ENCODE results near the gene UBA5. TPM values are rescaled to one million over a fixed set of nuclear protein-coding genes. Genes with fewer than 3 reads are reported as not detected.

The UBA5 gene
- total RNA-seq, 1 donor from 2014 or later, result 38.2 TPM

DNA sequence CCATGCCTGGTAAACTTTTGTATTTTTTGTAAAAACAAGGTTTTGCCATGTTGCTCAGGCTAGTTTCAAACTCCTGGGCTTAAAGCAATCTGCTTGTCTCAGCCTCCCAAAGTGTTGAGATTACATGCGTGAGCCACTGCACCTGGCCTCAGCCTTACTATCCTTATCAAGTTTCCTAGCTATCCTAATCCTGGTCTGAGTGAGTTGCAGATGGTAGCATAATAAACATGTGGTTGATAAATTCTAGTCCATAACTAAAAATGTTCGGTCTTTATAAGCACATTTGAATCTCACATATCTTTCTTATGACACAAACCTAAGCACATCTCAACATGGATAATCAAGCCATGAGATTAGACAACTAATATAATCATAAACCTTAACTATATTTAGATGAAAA lies 43.6 kb downstream of the UBA5 start:
- H3K36me3 Mint-ChIP-seq (ENCODE audit: low read depth), result peaks cover 33% of the 10 kb centered on the region
- H3K4me1 Mint-ChIP-seq (ENCODE audit: low read depth), result no peaks in the 10 kb centered on the region
- H3K4me3 Mint-ChIP-seq (ENCODE audit: unreplicated experiment), result no peak overlapping the region
- no peak overlapping the region for H3K27ac Mint-ChIP-seq (ENCODE audit: unreplicated experiment)
- peaks cover under 1% of the 10 kb centered on the region for H3K9me3 Mint-ChIP-seq (ENCODE audit: low read depth)
- no peak for DNase-seq (ENCODE audit: low spot score)
- TF ChIP-seq, protein P1, sequence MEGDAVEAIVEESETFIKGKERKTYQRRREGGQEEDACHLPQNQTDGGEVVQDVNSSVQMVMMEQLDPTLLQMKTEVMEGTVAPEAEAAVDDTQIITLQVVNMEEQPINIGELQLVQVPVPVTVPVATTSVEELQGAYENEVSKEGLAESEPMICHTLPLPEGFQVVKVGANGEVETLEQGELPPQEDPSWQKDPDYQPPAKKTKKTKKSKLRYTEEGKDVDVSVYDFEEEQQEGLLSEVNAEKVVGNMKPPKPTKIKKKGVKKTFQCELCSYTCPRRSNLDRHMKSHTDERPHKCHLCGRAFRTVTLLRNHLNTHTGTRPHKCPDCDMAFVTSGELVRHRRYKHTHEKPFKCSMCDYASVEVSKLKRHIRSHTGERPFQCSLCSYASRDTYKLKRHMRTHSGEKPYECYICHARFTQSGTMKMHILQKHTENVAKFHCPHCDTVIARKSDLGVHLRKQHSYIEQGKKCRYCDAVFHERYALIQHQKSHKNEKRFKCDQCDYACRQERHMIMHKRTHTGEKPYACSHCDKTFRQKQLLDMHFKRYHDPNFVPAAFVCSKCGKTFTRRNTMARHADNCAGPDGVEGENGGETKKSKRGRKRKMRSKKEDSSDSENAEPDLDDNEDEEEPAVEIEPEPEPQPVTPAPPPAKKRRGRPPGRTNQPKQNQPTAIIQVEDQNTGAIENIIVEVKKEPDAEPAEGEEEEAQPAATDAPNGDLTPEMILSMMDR (IDR thresholded peaks at IDR 0.05), result no peak
- H3K27me3 Mint-ChIP-seq (ENCODE audit: low read depth), result no peaks in the 10 kb centered on the region

DNA sequence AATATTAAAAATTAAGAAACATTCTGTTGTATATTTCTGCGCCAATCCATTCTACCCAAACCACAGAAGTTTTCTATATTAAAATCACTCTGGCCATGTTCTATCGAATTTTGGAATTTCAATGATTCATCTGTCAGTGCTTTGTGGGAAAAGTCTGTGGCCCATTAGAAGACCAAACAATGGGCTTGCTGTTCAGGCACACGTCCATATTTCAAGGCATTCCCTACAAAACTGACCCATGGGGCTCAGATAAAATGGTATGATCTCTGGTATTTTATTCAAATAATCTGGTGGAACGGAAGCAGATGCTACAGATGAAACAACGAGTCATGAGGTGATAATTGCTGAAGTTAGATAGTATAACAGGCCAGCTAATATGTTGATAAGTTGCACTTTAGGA lies 49.6 kb downstream of the UBA5 start:
- Mint-ChIP-seq H3K36me3 (ENCODE audit: low read depth) (peaks cover 37% of the 10 kb centered on the region), H3K27ac (ENCODE audit: unreplicated experiment) (no peak overlapping the region), H3K9me3 (ENCODE audit: low read depth) (peaks cover 2% of the 10 kb centered on the region), H3K4me3 (ENCODE audit: unreplicated experiment) (no peak overlapping the region), H3K4me1 (ENCODE audit: low read depth) (no peaks in the 10 kb centered on the region), H3K27me3 (ENCODE audit: low read depth) (no peaks in the 10 kb centered on the region)
- DNase-seq (ENCODE audit: low spot score), result no peak
- TF ChIP-seq, protein P1 (IDR thresholded peaks at IDR 0.05), result no peak

DNA sequence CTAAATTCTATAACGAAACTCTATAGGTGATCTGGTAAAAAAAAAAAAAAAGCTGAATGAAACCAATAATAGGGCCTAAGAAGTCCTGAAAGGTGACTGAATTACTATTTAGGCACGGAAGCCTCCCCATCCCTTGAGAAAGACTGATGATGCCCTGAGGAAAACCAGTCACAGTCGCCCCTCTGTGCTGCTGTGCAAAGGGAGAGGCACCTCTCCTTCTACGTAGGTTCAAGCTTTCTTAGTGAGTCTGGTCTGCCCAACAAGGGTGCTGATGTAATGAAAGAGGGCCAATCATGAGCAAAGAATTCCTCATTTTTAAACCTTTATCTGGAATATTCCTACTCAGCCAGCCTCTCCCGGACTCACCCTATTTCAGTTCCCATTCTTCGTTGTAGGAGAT lies 50.2 kb downstream of the UBA5 start:
- Mint-ChIP-seq H3K27me3 (ENCODE audit: low read depth) (no peaks in the 10 kb centered on the region), H3K4me3 (ENCODE audit: unreplicated experiment) (no peak overlapping the region), H3K4me1 (ENCODE audit: low read depth) (no peaks in the 10 kb centered on the region), H3K36me3 (ENCODE audit: low read depth) (peaks cover 37% of the 10 kb centered on the region), H3K9me3 (ENCODE audit: low read depth) (peaks cover 2% of the 10 kb centered on the region), H3K27ac (ENCODE audit: unreplicated experiment) (no peak overlapping the region)
- DNase-seq (ENCODE audit: low spot score), result no peak
- TF ChIP-seq, protein P1 (IDR thresholded peaks at IDR 0.05), result no peak

DNA sequence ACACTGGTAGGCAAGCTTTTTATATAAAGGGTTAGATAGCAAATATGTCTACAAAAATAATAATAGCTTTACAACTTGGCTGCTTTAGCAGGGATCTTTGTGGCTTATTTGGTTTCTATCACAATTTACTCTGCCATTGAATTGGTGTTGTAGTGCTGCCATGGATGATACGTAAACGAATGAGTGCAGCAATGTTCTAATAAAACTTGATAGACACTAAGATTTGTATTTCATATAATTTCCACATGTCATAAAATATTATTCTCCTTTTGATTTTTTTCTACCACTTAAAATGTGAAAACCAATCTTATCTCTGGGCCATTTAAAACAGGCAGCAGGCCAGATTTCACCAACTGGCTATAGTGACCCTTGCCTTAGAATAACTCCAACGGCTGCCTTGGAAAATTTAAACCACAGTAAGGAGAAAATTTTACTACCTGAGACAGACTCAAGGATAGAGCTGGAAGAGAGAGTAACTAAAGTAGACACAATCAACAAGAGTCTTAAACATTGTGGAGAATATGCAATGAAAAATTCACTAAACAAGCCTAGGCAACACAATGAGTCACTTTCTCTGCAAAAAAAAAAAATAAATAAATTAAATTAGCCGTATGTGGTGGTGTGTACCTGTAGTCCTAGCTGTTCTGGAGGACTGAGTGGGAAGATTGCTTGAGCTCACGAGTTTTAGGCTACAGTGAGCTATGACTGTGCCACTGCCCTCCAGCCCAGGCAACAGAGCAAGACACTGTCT lies 54.0 kb downstream of the UBA5 start:
- Mint-ChIP-seq H3K36me3 (ENCODE audit: low read depth) (peaks cover 26% of the 10 kb centered on the region), H3K27ac (ENCODE audit: unreplicated experiment) (no peak overlapping the region), H3K4me1 (ENCODE audit: low read depth) (peaks cover 11% of the 10 kb centered on the region), H3K9me3 (ENCODE audit: low read depth) (no peaks in the 10 kb centered on the region), H3K4me3 (ENCODE audit: unreplicated experiment) (no peak overlapping the region), H3K27me3 (ENCODE audit: low read depth) (no peaks in the 10 kb centered on the region)
- TF ChIP-seq, protein P1 (IDR thresholded peaks at IDR 0.05), result no peak
- DNase-seq (ENCODE audit: low spot score), result no peak

DNA sequence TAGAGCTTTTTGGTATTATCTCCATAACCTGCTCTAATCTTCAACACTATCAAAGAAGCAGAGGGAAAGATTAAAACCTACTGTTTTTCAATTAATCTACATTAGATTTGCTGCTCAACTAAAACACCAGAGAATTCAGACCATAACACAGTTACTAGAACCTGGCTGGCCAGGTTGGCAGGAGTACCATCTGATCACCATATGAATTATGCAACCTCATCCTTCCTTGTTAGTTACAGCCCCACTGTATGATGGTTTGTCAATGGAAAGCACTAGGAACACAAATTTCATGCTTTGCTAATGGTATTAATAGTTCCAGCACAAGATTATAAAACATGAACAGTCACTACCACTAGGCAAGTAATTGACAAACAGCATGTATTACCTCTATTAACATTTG lies 56.2 kb downstream of the UBA5 start:
- Mint-ChIP-seq H3K4me3 (ENCODE audit: unreplicated experiment) (no peak overlapping the region), H3K9me3 (ENCODE audit: low read depth) (no peaks in the 10 kb centered on the region)
- TF ChIP-seq, protein P1 (IDR thresholded peaks at IDR 0.05), result no peak

More for the DNA sequence above, 56.2 kb downstream of the UBA5 start:
- peaks cover 31% of the 10 kb centered on the region for H3K4me1 Mint-ChIP-seq (ENCODE audit: low read depth)
- H3K36me3 Mint-ChIP-seq (ENCODE audit: low read depth), result peaks cover 15% of the 10 kb centered on the region
- H3K27me3 Mint-ChIP-seq (ENCODE audit: low read depth), result no peaks in the 10 kb centered on the region
- no peak for DNase-seq (ENCODE audit: low spot score)
- H3K27ac Mint-ChIP-seq (ENCODE audit: unreplicated experiment), result no peak overlapping the region

Measured in chondrocyte (in vitro differentiated cells).